SK-N-SH treated with all-trans-retinoic acid at 6 μM for 48 hours (cell line): ENCODE results near the gene RASAL1.

Source experiments
- ATAC-seq: fragments of 200-7000 bp; cut with Tn5 transposase; 3 replicates; pipeline ENCODE4 v1.9.1; 2020; ENCODE audit warnings: mild to moderate bottlenecking, moderate library complexity
- ARNTL ChIP-seq: fragments of 450-650 bp; formaldehyde crosslinking; IDR thresholded peaks from 2 replicates; pipeline ENCODE4 v1.5.0; 2020; ENCODE audit warnings: low read depth, mild to moderate bottlenecking, moderate library complexity, borderline replicate concordance
- BACH2 ChIP-seq: fragments of 250-450 bp; sonication (Bioruptor Pico); IDR thresholded peaks from 2 replicates; pipeline ENCODE4 v1.9.0; 2021; ENCODE audit warnings: mild to moderate bottlenecking, borderline replicate concordance
- CREB5 ChIP-seq: fragments of 250-450 bp; sonication (Bioruptor Pico); IDR thresholded peaks from 2 replicates; pipeline ENCODE4 v1.5.1; 2020; ENCODE audit warnings: low read depth, mild to moderate bottlenecking, moderate library complexity
- ESRRG ChIP-seq: fragments of 250-450 bp; sonication (Bioruptor Pico); IDR thresholded peaks from 2 replicates; pipeline ENCODE4 v1.6.1; 2021; ENCODE audit warnings: mild to moderate bottlenecking
- ISL1 ChIP-seq: fragments of 250-450 bp; sonication (Bioruptor Pico); IDR thresholded peaks from 2 replicates; pipeline ENCODE4 v2.1.2; 2022; ENCODE audit warnings: mild to moderate bottlenecking, moderate library complexity
- PATZ1 ChIP-seq: fragments of 250-450 bp; sonication (Bioruptor Pico); IDR thresholded peaks from 2 replicates; pipeline ENCODE4 v1.8.0; 2020; ENCODE audit warnings: mild to moderate bottlenecking, moderate library complexity, borderline replicate concordance
- POU6F1 ChIP-seq: fragments of 250-450 bp; sonication (Bioruptor Pico); IDR thresholded peaks from 2 replicates; pipeline ENCODE4 v1.8.0; 2021; ENCODE audit warnings: low read depth, mild to moderate bottlenecking, moderate library complexity, borderline replicate concordance
- SNAI2 ChIP-seq: fragments of 250-450 bp; sonication (Bioruptor Pico); IDR thresholded peaks from 2 replicates; pipeline ENCODE4 v1.5.0; 2020; ENCODE audit warnings: mild to moderate bottlenecking, moderate library complexity
- TCF4 ChIP-seq: fragments of 250-450 bp; sonication (Bioruptor Pico); IDR thresholded peaks from 2 replicates; pipeline ENCODE4 v1.8.0; 2021; ENCODE audit warnings: mild to moderate bottlenecking, moderate library complexity, borderline replicate concordance
- ZC3H10 ChIP-seq: fragments of 250-450 bp; sonication (Bioruptor Pico); IDR thresholded peaks from 2 replicates; pipeline ENCODE4 v1.5.1; 2021; ENCODE audit warnings: mild to moderate bottlenecking, moderate library complexity
- ZFP3 ChIP-seq: fragments of 250-450 bp; sonication (Bioruptor Pico); IDR thresholded peaks from 2 replicates; pipeline ENCODE4 v1.5.0; 2020; ENCODE audit warnings: mild to moderate bottlenecking, moderate library complexity
- ZFP30 ChIP-seq: fragments of 450-650 bp; formaldehyde crosslinking; IDR thresholded peaks from 2 replicates; pipeline ENCODE4 v1.5.0; 2022; ENCODE audit warnings: mild to moderate bottlenecking, moderate library complexity
- ZNF565 ChIP-seq: fragments of 450-650 bp; formaldehyde crosslinking; conservative IDR thresholded peaks from 2 replicates; pipeline ENCODE4 v1.5.0; 2020; ENCODE audit warnings: low read depth, mild to moderate bottlenecking, moderate library complexity

The RASAL1 gene

GRCh38 chr12:113065126-113066007 lies 70.2 kb downstream of the RASAL1 start:
- ATAC-seq: no peak; the same call in 2 of the 3 replicates
- TF ChIP-seq ZNF565 (CRISPR knock-in tag) (no peak), POU6F1 (no peak), ZFP30 (CRISPR knock-in tag) (no peak), ESRRG (CRISPR knock-in tag) (no peak), SNAI2 (no peak)

GRCh38 chr12:113064395-113065125 lies 71.0 kb downstream of the RASAL1 start:
- TF ChIP-seq ZFP30 (CRISPR knock-in tag): no peak
- no peak for TF ChIP-seq PATZ1 (CRISPR knock-in tag)
- no peak for TF ChIP-seq ISL1
- TF ChIP-seq ESRRG (CRISPR knock-in tag): no peak
- TF ChIP-seq BACH2 (CRISPR knock-in tag): no peak
- no peak for TF ChIP-seq ZC3H10 (CRISPR knock-in tag)
- no peak for TF ChIP-seq TCF4 (CRISPR knock-in tag)
- TF ChIP-seq, all 23 proteins: peak for 0
- ATAC-seq: no peak

- no peak for TF ChIP-seq ZFP30 (CRISPR knock-in tag)
- no peak for TF ChIP-seq ZFP3 (CRISPR knock-in tag)
- ATAC-seq: no peak
These were observed 71.9 kb downstream of the RASAL1 start for GRCh38 chr12:113063396-113064350.

GRCh38 chr12:113062502-113063395 lies 72.8 kb downstream of the RASAL1 start:
- no peak for TF ChIP-seq ZFP30 (CRISPR knock-in tag)
- no peak for TF ChIP-seq BACH2 (CRISPR knock-in tag)
- TF ChIP-seq CREB5 (CRISPR knock-in tag): no peak
- no peak for TF ChIP-seq ESRRG (CRISPR knock-in tag)
- no peak for TF ChIP-seq SNAI2
- TF ChIP-seq POU6F1: no peak
- no peak for TF ChIP-seq ARNTL (CRISPR knock-in tag)
- ATAC-seq: no peak
